ENCODE results near the gene HHIPL1.

- TF ChIP-seq, protein P1, sequence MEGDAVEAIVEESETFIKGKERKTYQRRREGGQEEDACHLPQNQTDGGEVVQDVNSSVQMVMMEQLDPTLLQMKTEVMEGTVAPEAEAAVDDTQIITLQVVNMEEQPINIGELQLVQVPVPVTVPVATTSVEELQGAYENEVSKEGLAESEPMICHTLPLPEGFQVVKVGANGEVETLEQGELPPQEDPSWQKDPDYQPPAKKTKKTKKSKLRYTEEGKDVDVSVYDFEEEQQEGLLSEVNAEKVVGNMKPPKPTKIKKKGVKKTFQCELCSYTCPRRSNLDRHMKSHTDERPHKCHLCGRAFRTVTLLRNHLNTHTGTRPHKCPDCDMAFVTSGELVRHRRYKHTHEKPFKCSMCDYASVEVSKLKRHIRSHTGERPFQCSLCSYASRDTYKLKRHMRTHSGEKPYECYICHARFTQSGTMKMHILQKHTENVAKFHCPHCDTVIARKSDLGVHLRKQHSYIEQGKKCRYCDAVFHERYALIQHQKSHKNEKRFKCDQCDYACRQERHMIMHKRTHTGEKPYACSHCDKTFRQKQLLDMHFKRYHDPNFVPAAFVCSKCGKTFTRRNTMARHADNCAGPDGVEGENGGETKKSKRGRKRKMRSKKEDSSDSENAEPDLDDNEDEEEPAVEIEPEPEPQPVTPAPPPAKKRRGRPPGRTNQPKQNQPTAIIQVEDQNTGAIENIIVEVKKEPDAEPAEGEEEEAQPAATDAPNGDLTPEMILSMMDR (IDR thresholded peaks at IDR 0.05; ENCODE audit: extremely low read depth in 1 of 2, insufficient read depth in 1 of 2, low read depth in 1 of 2, low read length in 2 of 2): no peak
- TF ChIP-seq EZH2 (IDR thresholded peaks at IDR 0.05; ENCODE audit: borderline replicate concordance, low read depth, low read length, severe bottlenecking): no peak
- no peak for TF ChIP-seq POLR2AphosphoS5 (IDR thresholded peaks at IDR 0.05; ENCODE audit: insufficient read depth, low read depth, low read length)
- TF ChIP-seq, protein P2, sequence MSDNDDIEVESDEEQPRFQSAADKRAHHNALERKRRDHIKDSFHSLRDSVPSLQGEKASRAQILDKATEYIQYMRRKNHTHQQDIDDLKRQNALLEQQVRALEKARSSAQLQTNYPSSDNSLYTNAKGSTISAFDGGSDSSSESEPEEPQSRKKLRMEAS (IDR thresholded peaks at IDR 0.05; ENCODE audit: insufficient read depth, insufficient read length): no peak
- TF ChIP-seq POLR2A (IDR thresholded peaks at IDR 0.05; ENCODE audit: low read depth, low read length): no peak
- TF ChIP-seq FOS (IDR thresholded peaks at IDR 0.05; ENCODE audit: borderline replicate concordance, insufficient read depth, low read length): no peak
- TF ChIP-seq GATA2 (IDR thresholded peaks at IDR 0.05; ENCODE audit: insufficient read depth, insufficient read length, low read depth, low read length): no peak
- no peak for TF ChIP-seq JUN (IDR thresholded peaks at IDR 0.05; ENCODE audit: borderline replicate concordance, insufficient read depth, insufficient read length, low read depth)
- TF ChIP-seq MYC (IDR thresholded peaks at IDR 0.05; ENCODE audit: low read depth, low read length): no peak
Measured at GRCh38 chr14:99699085-99699760, 54.3 kb downstream of the HHIPL1 start.

Measured in endothelial cell of umbilical vein (primary cell).